ENCODE measurements around the gene HEYL.
A peak's percentile ranks its signal among the peaks of the same experiment; 100 is the strongest.

Gene HEYL

DNA sequence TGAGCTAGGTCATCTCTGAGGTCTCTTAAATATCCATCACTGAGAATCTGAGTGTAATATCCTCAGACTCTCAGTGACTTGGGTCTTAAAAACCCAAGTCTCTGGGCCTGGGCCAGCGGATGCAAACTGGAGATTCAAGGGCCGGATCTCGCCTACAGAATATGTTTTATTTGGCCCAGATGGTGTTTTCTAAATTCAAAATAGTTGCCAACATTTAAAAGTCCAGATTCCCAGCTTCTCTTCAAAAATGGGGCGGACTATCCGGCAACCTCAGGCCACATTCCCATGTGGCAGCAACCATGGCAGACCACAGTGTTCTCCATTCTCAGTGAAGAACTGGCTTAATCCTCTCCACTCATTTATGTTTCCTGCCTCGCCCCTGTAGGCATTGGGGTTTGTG lies 12.7 kb upstream of the HEYL start:
- H3K4me1 ChIP-seq (ENCODE audit: control insufficient read depth in 1 of 2, insufficient read depth in 2 of 2, low read length in 2 of 2): peaks cover 0 to 8% of the 10 kb centered on the region in 2 donors

DNA sequence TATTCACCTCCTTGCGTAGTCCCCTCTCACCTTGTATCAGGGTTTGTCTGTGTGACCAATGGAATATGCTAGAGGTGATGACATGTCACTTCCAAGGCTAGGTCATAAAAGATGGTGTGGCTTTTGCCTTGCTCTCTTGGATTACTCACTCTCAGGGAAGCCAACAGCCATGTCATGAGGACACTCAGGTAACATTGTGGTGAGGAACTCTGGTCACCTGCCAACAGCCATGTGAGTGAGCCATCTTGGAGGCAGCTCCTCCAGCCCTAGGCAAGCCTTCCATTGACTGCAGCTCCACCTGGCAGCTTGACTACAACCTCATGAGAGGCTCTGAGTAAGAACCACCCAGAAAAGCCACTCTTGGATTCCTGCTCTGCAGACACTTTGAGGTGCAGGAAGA lies 11.0 kb upstream of the HEYL start:
- no peak overlapping the region for H3K4me3 ChIP-seq (ENCODE audit: low read depth in 1 of 2, low read length in 2 of 2)
- no peaks in the 10 kb centered on the region for H3K9me3 ChIP-seq (ENCODE audit: control insufficient read depth in 1 of 2, low read length in 2 of 2)
- H3K27ac ChIP-seq (ENCODE audit: low read length): no peak overlapping the region
- peaks cover 0 to 8% of the 10 kb centered on the region in 2 donors for H3K4me1 ChIP-seq (ENCODE audit: control insufficient read depth in 1 of 2, insufficient read depth in 2 of 2, low read length in 2 of 2)
- peaks cover 6% of the 10 kb centered on the region for H3K27me3 ChIP-seq (ENCODE audit: low read depth, low read length)
- H3K36me3 ChIP-seq (ENCODE audit: control insufficient read depth in 1 of 2, insufficient read depth in 2 of 2, low read length in 2 of 2): no peaks in the 10 kb centered on the region

More for the DNA sequence above, 12.7 kb upstream of the HEYL start:
- peaks cover 6% of the 10 kb centered on the region for H3K27me3 ChIP-seq (ENCODE audit: low read depth, low read length)
- H3K4me3 ChIP-seq (ENCODE audit: low read depth in 1 of 2, low read length in 2 of 2): no peak overlapping the region
- H3K27ac ChIP-seq (ENCODE audit: low read length): no peak overlapping the region
- H3K36me3 ChIP-seq (ENCODE audit: control insufficient read depth in 1 of 2, insufficient read depth in 2 of 2, low read length in 2 of 2): no peaks in the 10 kb centered on the region
- H3K9me3 ChIP-seq (ENCODE audit: control insufficient read depth in 1 of 2, low read length in 2 of 2): no peaks in the 10 kb centered on the region

DNA sequence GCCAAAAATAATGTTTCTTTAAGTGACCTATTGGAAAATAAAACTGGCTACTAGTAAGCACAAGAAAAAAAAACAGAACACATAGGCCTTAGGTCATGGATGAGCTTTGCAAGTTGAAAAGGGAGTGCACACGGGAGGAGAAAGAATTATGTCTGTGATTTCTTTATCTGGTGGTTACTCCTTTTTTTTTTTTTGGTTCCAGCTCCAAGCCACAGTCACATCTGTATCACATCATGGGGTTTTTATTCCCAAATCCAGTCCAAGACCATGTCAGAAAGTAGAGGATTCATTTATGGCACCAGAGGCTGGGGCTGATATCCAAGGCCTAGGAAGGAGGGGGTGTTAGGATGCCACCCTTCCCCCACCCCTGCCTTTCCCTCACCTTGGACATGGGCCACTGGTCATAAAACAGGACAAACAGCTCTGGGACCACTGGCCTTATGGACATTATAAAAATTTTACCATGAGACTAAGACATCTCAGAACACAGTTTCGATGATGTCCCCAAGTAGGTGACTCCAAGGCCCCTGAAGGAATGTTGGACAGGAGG lies 10.3 kb upstream of the HEYL start:
- peaks cover 0 to 8% of the 10 kb centered on the region in 2 donors for H3K4me1 ChIP-seq (ENCODE audit: control insufficient read depth in 1 of 2, insufficient read depth in 2 of 2, low read length in 2 of 2)
- H3K27me3 ChIP-seq (ENCODE audit: low read depth, low read length): peaks cover 6% of the 10 kb centered on the region

DNA sequence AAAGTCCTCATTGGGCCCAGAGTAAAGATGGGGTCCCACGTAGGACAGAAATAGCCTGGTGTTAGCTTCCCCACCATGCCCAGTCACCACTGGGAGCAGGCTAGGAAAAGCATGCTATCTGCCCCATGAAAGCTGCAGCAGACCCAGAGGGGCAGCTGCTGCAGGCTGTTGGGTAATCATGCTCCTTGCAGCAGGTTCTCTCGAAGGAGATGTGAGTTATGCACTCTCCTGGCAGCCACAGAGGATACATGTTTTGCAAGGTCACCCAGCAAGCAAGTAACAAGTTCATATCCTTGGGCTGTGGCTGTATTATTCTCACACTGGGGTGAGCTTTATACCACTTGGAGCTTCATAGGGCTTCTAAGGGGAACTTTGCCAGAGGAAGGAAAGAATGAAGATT lies 9.1 kb upstream of the HEYL start:
- H3K4me1 ChIP-seq (ENCODE audit: control insufficient read depth in 1 of 2, insufficient read depth in 2 of 2, low read length in 2 of 2): peaks cover 0 to 8% of the 10 kb centered on the region in 2 donors
- no peaks in the 10 kb centered on the region for H3K36me3 ChIP-seq (ENCODE audit: control insufficient read depth in 1 of 2, insufficient read depth in 2 of 2, low read length in 2 of 2)
- no peak overlapping the region for H3K27ac ChIP-seq (ENCODE audit: low read length)
- H3K4me3 ChIP-seq (ENCODE audit: low read depth in 1 of 2, low read length in 2 of 2): no peak overlapping the region
- no peaks in the 10 kb centered on the region for H3K9me3 ChIP-seq (ENCODE audit: control insufficient read depth in 1 of 2, low read length in 2 of 2)
- H3K27me3 ChIP-seq (ENCODE audit: low read depth, low read length): peaks cover 6% of the 10 kb centered on the region

More for the DNA sequence above, 10.3 kb upstream of the HEYL start:
- H3K9me3 ChIP-seq (ENCODE audit: control insufficient read depth in 1 of 2, low read length in 2 of 2): no peaks in the 10 kb centered on the region
- no peak overlapping the region for H3K4me3 ChIP-seq (ENCODE audit: low read depth in 1 of 2, low read length in 2 of 2)
- H3K36me3 ChIP-seq (ENCODE audit: control insufficient read depth in 1 of 2, insufficient read depth in 2 of 2, low read length in 2 of 2): no peaks in the 10 kb centered on the region
- H3K27ac ChIP-seq (ENCODE audit: low read length): no peak overlapping the region

DNA sequence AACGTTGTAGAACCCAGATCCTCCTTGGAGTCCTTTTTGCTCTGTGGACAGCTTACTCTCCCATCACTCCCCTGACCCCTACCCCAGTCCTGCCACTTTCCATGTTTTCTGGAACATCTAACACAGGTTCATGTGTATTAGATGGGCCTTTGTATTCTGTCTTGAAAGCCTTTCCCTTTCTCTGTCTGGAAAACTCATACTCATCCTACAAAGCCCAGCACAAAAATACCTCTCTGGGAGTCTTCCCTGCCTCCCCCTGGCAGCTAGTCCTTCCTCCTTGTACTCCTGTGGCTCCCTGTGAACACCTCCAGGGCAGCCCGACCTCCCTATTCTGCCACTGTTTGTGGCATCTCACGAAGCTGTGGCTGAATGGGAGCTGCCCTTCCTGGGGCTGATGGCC lies 7.8 kb upstream of the HEYL start:
- H3K36me3 ChIP-seq (ENCODE audit: control insufficient read depth in 1 of 2, insufficient read depth in 2 of 2, low read length in 2 of 2): no peaks in the 10 kb centered on the region
- H3K27me3 ChIP-seq (ENCODE audit: low read depth, low read length): peaks cover 6% of the 10 kb centered on the region
- H3K4me3 ChIP-seq (ENCODE audit: low read depth in 1 of 2, low read length in 2 of 2): no peak overlapping the region
- peaks cover 0 to 8% of the 10 kb centered on the region in 2 donors for H3K4me1 ChIP-seq (ENCODE audit: control insufficient read depth in 1 of 2, insufficient read depth in 2 of 2, low read length in 2 of 2)
- no peaks in the 10 kb centered on the region for H3K9me3 ChIP-seq (ENCODE audit: control insufficient read depth in 1 of 2, low read length in 2 of 2)
- H3K27ac ChIP-seq (ENCODE audit: low read length): no peak overlapping the region

DNA sequence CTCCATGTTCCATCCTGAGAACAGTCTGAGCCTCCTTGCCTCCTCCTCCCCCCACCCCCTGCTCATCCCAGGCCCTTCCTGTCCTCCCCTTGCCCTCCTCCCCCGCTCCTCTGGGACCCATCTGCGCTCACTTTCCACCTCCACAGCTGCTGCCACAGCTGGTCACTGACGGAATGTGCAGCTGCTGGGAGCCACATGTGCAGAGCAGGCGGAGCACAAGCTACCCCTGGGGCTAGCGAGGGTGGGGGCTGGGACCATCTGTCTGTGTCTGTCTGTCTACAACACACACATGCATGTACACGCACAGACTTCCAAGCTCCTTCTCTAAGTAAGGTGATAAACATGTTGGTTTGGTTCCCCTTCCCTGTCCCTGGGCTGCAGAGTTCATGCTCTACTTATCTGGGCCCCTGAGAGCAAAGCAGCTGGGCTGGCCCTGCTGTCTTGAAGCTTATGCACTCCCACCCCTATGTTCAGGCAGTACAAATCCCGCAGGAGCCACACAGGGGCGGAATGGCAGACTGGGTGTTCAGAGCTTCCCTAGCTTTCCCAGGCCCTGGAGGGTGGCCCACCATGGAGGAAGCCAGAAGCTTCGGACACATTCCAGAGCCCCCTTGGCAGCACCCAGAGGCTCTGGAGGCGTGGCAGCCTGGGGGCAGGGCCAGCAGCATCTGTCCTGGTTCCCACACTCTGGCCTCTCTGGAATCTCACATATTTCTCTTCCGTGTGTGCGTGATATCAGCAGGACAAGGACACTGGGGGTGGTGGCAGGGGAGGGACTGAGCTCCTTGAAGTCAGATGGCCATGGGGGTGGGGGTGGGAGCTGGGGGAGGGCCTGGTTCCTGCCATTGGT lies 7.0 kb upstream of the HEYL start:
- no peaks in the 10 kb centered on the region for H3K9me3 ChIP-seq (ENCODE audit: control insufficient read depth in 1 of 2, low read length in 2 of 2)
- H3K4me3 ChIP-seq (ENCODE audit: low read depth in 1 of 2, low read length in 2 of 2): no peak overlapping the region
- no peaks in the 10 kb centered on the region for H3K36me3 ChIP-seq (ENCODE audit: control insufficient read depth in 1 of 2, insufficient read depth in 2 of 2, low read length in 2 of 2)
- peaks cover 6% of the 10 kb centered on the region for H3K27me3 ChIP-seq (ENCODE audit: low read depth, low read length)
- H3K4me1 ChIP-seq (ENCODE audit: control insufficient read depth in 1 of 2, insufficient read depth in 2 of 2, low read length in 2 of 2): peaks cover 0 to 8% of the 10 kb centered on the region in 2 donors
- H3K27ac ChIP-seq (ENCODE audit: low read length): no peak overlapping the region

DNA sequence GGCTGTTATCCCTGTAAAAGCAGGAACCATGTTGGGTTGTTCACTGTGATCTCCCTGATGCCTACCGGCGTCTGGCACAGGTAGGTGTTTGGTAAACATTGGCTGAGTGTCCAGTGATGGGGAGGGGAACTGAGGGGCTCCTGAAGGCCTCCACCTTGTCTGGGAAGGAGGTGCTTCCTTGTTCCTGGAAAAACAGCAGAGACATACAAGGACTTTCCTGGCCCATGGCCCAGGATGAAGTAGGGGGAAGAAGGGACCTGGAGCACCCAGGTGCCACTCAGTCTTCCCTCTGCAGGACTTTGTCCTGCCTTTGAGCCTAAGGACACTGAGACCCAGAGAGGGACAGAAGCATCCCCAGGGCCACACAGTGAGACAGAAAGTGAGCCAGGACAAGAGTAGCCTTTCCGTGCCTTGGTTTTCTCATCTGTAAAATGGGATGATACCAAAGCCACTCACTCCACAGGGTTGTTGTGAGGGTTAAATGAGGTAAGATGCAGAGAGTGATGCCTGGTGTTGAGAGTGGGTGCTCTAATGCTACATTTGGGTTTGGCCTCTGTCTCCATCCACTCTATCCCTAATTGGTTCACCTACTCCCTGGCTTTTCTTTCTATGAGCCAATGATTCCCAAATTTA lies 6.1 kb upstream of the HEYL start:
- H3K27me3 ChIP-seq (ENCODE audit: low read depth, low read length): peaks cover 6% of the 10 kb centered on the region
- H3K4me1 ChIP-seq (ENCODE audit: control insufficient read depth in 1 of 2, insufficient read depth in 2 of 2, low read length in 2 of 2): peaks cover 0 to 8% of the 10 kb centered on the region in 2 donors
- H3K9me3 ChIP-seq (ENCODE audit: control insufficient read depth in 1 of 2, low read length in 2 of 2): no peaks in the 10 kb centered on the region
- H3K36me3 ChIP-seq (ENCODE audit: control insufficient read depth in 1 of 2, insufficient read depth in 2 of 2, low read length in 2 of 2): no peaks in the 10 kb centered on the region
- H3K27ac ChIP-seq (ENCODE audit: low read length): no peak overlapping the region
- no peak overlapping the region for H3K4me3 ChIP-seq (ENCODE audit: low read depth in 1 of 2, low read length in 2 of 2)

DNA sequence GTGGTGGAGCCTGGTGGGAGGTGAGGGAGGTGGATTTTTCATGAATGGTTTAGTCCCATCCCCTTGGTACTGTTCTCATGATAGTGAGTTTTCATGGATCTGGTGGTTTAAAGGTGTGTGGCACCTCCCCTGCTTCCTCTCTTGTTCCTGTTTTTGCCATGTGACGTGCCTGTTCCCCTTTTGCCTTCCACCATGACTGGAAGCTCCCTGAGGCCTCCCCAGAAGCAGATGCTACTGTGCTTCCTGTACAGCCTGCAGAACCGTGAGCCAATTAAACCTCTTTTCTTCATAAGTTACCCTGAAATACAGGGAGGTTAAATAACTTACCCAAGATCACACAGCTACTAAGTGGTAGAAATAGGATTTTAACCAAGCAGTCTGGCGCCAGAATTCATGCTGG lies 4.3 kb upstream of the HEYL start:
- Histone ChIP-seq H3K27me3 (ENCODE audit: low read depth, low read length) (peaks cover 13% of the 10 kb centered on the region), H3K4me1 (ENCODE audit: control insufficient read depth in 1 of 2, insufficient read depth in 2 of 2, low read length in 2 of 2) (peaks cover 0 to 8% of the 10 kb centered on the region in 2 donors), H3K4me3 (ENCODE audit: low read depth in 1 of 2, low read length in 2 of 2) (no peak overlapping the region), H3K36me3 (ENCODE audit: control insufficient read depth in 1 of 2, insufficient read depth in 2 of 2, low read length in 2 of 2) (no peaks in the 10 kb centered on the region), H3K27ac (ENCODE audit: low read length) (no peak overlapping the region), H3K9me3 (ENCODE audit: control insufficient read depth in 1 of 2, low read length in 2 of 2) (no peaks in the 10 kb centered on the region)

DNA sequence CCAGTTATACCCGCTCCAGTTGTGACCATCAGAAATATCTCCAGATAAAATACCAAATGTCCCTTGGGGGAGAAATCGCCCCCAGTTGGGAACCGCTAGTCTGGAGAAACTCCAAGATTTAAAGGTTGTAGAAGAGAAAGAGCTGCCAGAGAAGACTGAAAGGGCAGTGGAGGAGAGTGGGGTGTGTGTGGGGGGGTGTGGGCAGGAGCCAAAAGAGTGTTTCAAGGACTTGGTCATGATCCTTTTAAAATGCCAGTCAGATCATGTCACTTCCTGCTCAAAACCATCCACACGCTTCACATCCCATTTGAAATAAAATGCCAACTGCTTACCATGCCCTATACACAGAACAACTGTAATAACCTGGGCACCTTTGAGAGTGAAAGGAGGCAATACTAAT lies 3.4 kb upstream of the HEYL start:
- H3K4me1 ChIP-seq (ENCODE audit: control insufficient read depth in 1 of 2, insufficient read depth in 2 of 2, low read length in 2 of 2): peaks cover 0 to 6% of the 10 kb centered on the region in 2 donors
- H3K4me3 ChIP-seq (ENCODE audit: low read depth in 1 of 2, low read length in 2 of 2): no peak overlapping the region
- no peaks in the 10 kb centered on the region for H3K36me3 ChIP-seq (ENCODE audit: control insufficient read depth in 1 of 2, insufficient read depth in 2 of 2, low read length in 2 of 2)
- peaks cover 12% of the 10 kb centered on the region for H3K27me3 ChIP-seq (ENCODE audit: low read depth, low read length)
- H3K9me3 ChIP-seq (ENCODE audit: control insufficient read depth in 1 of 2, low read length in 2 of 2): no peaks in the 10 kb centered on the region
- H3K27ac ChIP-seq (ENCODE audit: low read length): no peak overlapping the region

DNA sequence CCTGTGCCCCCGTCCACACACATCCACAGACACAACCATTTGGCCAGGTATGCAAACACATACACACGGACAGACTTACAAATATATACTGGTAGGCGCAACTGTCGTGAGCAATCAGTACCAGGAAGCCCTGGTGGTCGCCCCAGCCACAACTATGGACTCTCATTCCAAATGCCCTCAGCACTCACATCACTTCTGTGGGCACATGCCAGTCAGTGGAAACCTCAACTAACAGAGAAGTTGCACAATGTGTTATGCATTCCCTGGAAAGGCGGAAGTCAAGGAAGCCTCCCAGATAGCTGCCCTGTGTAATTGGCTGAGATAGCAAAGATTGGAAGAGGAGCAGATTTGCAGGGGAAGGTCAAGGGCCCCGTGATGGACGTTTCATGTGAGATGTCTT lies 1.4 kb upstream of the HEYL start:
- Histone ChIP-seq H3K4me3 (ENCODE audit: low read depth in 1 of 2, low read length in 2 of 2) (no peak overlapping the region), H3K27ac (ENCODE audit: low read length) (no peak overlapping the region)

DNA sequence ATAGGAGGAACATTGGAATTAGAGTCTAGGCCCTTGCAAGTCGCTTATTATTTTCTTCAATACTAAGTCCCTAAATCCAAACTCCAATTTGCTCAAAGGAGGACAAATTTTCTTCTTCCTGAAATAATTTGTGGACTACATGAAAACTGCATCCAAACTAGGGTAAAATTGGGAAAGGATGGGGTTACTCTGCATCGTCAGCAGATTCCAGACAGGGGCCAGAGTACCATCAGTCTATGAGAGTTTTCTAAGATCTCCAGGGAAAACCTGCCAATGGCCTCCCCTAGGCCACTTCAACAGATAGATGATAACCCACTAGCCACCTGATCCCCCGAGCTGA lies 508 bp downstream of the HEYL start:
- H3K36me3 ChIP-seq (ENCODE audit: control insufficient read depth in 1 of 2, insufficient read depth in 2 of 2, low read length in 2 of 2): no peaks in the 10 kb centered on the region
- peak overlapping the region; percentile 14 for H3K27ac ChIP-seq (ENCODE audit: low read length)
- peaks cover 10% of the 10 kb centered on the region for H3K27me3 ChIP-seq (ENCODE audit: low read depth, low read length)
- no peaks in the 10 kb centered on the region for H3K4me1 ChIP-seq (ENCODE audit: control insufficient read depth in 1 of 2, insufficient read depth in 2 of 2, low read length in 2 of 2)
- H3K9me3 ChIP-seq (ENCODE audit: control insufficient read depth in 1 of 2, low read length in 2 of 2): no peaks in the 10 kb centered on the region
- peak overlapping the region; percentile 45 to 65 for H3K4me3 ChIP-seq (ENCODE audit: low read depth in 1 of 2, low read length in 2 of 2)

More for the DNA sequence above, 1.4 kb upstream of the HEYL start:
- H3K36me3 ChIP-seq (ENCODE audit: control insufficient read depth in 1 of 2, insufficient read depth in 2 of 2, low read length in 2 of 2): no peaks in the 10 kb centered on the region
- peaks cover 10% of the 10 kb centered on the region for H3K27me3 ChIP-seq (ENCODE audit: low read depth, low read length)
- no peaks in the 10 kb centered on the region for H3K4me1 ChIP-seq (ENCODE audit: control insufficient read depth in 1 of 2, insufficient read depth in 2 of 2, low read length in 2 of 2)
- H3K9me3 ChIP-seq (ENCODE audit: control insufficient read depth in 1 of 2, low read length in 2 of 2): no peaks in the 10 kb centered on the region

All from muscle layer of duodenum (tissue), 2 donors.